HG02623 (cell line): ENCODE measurements around the gene RPTOR.
"Not testable (repeated sequence)": the region's sequence is repeated elsewhere in the genome, so short reads cannot be mapped to it uniquely, and the experiment has no call there.

Source experiments
- ATAC-seq: cut with Tn5 transposase; IDR thresholded peaks from one replicate; pipeline ENCODE4 v1.9.1; 2021; ENCODE audit warnings: moderate library complexity; ENCODE audit not compliant: unreplicated experiment

The RPTOR gene

GRCh38 chr17:80544655-80545498, at the start of gene RPTOR:
TSS of gene RPTOR (plus strand) at chr17:80544838. CDS start at chr17:80545630, 792 bp downstream.
- ATAC-seq, result peak; percentile 57

- ATAC-seq, result no peak
Observed at GRCh38 chr17:80497726-80498241, 46.9 kb upstream of the RPTOR start.

- no peak for ATAC-seq
Observed at GRCh38 chr17:80498242-80498919, 46.3 kb upstream of the RPTOR start.

DNA sequence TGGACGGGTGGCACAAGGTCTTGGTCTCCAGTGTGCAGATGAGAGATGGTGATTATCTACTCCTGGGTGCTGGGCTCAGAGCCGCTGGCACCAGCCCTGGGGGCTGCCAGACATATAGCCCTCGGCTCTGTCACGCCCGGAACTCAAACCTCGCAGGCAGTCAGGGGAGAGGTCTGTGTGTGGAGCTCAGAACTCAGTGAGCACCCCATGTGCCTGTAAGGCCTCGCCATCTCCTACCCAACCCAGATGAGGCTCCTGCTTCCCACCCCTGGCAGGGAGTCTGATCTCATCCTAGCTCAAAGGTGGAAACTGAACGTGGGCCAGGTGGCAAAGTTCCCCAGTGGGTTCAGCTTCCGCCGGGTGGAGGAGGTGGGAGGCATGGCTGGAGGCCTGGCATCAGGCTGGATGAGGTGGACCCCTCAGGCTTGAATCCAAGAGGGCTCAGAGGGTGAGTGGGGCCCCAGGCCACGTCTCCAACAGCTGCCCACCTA, 45.7 kb upstream of the RPTOR start:
- ATAC-seq, result no peak

DNA sequence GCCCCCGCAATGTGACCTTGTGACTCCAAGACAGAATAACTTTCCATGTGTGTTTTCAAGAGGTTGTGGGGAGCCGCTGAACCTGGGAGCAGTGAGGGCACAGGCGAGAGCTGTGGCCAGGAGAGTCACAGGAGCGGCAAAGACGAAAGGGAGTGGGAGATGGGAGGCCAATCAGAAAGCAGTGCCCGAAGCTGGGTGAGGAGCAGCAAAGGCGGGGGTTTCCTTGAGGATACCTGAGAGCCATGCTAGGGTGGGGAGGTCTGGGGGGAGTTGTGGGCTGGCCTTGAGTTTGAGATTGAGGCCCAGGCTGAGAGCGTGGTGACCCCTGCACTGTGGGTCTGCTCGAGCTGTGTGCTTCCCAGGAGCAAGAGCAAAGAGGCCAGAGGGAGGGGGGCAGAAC, 45.1 kb upstream of the RPTOR start:
- ATAC-seq, result no peak

DNA sequence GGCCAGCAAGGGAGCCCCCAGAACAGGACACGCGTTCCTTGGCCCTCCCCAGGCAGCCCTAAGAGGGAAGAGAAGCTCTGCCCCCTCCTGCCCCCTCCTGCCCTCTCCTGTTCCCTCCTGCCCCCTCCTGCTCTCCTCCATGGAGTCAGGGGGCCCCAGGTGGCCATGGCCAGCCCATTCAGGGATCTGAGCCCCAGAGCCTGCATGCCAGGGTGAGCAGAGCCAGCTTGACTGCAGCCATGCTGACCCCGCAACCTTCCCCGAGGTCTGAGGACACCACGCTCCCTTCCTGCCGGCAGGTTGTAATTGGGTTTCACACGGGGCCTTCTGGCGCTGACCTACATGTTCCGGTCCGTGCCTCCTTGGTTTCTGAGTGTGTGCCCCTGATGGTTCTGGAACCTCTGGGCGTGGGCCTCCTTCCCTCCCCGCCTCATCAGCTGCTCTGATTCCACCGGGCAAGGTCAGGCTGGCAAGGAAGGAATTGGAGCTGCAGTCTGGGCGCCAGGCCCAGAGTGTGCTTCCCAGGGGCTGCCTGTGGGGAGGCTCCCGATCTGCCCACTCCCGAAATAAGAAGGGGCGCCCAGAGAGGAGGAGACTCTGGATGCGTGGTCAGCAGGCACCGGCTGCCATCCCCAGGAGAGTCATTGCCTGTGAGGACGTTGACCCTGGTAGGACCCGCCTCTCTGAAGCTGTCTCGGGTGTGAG, 44.5 kb upstream of the RPTOR start:
- ATAC-seq, result no peak

- no peak for ATAC-seq
Observed at GRCh38 chr17:80501741-80502577, 42.7 kb upstream of the RPTOR start.

- ATAC-seq, result no peak
Observed at GRCh38 chr17:80502578-80502877, 42.1 kb upstream of the RPTOR start.

- ATAC-seq, result no peak
Observed at GRCh38 chr17:80503031-80503430, 41.6 kb upstream of the RPTOR start.

- no peak for ATAC-seq
Observed at GRCh38 chr17:80503921-80504320, 40.7 kb upstream of the RPTOR start.

GRCh38 chr17:80504686-80505413, 39.8 kb upstream of the RPTOR start:
- ATAC-seq, result no peak

DNA sequence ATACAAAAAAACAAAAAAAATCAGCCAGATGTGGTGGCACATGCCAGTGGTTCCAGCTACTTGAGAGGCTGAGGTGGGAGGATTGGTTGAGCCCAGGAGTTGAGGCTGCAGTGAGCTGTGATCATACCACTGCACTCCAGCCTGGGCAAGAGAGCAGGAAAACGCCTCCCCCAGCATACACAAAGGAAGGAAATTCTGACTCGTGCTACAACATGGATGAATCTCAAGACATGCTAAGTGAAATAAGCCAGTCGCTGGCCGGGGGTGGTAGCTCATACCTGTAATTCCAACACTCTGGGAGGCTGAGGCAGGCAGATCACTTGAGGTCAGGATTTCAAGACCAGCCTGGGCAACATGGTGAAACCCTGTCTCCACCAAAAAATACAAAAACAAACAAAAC, 37.5 kb upstream of the RPTOR start:
- not testable (repeated sequence) for ATAC-seq

DNA sequence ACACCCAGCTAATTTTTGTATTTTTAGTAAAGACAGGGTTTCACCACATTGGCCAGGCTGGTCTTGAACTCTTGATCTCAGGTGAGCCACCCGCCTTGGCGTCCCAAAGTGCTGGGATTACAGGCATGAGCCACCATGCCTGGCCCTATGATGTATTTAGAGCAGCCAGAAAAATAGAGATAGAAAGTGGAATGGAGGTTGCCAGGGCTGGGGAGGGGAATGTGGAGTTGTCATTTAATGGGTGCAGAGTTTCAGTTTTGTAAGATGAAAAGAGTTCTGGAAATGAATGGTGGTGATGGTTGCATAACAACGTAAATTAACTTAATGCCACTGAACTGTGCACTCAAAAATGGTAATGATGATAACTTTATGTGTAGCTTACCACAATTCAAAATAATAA, 36.7 kb upstream of the RPTOR start:
- ATAC-seq, result no peak

- ATAC-seq, result no peak
Observed at GRCh38 chr17:80509311-80509710, 35.3 kb upstream of the RPTOR start.

- ATAC-seq, result no peak
Observed at GRCh38 chr17:80510132-80510531, 34.5 kb upstream of the RPTOR start.

DNA sequence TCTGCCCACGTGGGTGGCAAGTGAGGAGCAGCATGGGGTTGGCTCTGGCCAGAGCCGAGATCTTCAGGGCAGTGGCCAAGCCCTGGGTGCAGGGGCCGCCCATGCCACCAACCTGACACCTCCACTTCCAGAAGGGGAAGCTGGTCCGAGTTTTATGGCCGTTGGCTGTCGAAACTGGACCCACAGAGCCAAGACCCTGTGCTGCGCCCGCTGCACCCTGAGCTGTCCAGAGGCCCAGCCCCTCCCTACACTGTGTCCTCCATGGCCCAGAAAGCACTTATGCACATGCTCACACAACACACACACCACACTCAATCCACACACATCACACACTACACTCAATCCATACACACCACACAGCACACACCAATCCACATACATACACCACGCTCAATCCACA, 33.9 kb upstream of the RPTOR start:
- no peak for ATAC-seq

GRCh38 chr17:80511222-80512180, 33.1 kb upstream of the RPTOR start:
- ATAC-seq, result no peak

DNA sequence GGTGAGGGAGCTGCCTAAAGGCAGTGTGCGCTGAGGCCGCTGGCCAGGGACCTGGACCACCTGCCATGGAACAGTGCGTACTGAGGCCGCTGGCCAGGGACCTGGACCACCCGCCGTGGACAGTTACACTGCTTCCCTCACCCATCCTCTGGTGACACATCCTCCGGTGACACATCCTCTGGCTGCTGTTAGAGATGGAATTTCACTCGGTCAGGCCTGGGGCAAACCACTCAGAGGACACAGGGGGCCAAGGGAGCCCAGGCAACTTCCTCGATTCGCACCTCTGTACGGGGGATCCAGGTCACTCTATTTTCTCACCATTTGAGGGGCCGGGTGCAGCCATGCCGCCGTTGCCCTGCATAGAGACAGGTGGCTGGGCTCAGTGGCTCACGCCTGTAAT, 32.4 kb upstream of the RPTOR start:
- no peak for ATAC-seq

DNA sequence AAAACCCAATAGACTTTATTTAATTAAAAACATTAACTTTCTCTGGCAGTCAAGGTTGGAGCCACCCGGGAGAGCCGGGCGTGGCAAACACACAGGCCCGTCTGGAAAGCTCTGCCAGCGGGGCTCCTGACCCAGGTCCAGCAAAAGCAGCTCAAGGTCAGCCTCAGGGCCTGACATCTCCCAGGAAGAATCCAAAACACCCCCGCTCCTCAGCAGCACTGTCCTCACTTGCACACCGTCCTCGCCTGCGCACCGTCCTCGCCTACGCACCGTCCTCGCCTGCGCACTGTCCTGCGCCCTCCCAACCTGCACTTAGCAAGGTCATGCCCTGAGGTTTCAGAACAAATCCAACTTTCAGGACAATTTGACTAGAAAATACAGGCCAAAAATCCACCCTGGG, 31.4 kb upstream of the RPTOR start:
- no peak for ATAC-seq
